CD14-positive monocyte (primary cell): Measurements from ENCODE around the gene ATXN7L1. TPM values are rescaled to one million over a fixed set of nuclear protein-coding genes. Genes with fewer than 3 reads are reported as not detected.

Experiments
- DNase-seq, 3 donors: peaks; one replicate each; pipeline ENCODE4 v3.0.0-alpha.2; 2011 to 2022
- H2AFZ ChIP-seq: 2 replicates; pipeline ENCODE4 v1.6.0; 2012; ENCODE audit warnings: mild to moderate bottlenecking, low read depth, low read length, inconsistent platforms; ENCODE audit not compliant: insufficient read depth, poor library complexity, severe bottlenecking
- H3K27ac ChIP-seq, 2 donors: 1 replicate in 1 of 2; 2 replicates in 1 of 2; pipeline ENCODE4 v1.5.1; 2012 to 2013; ENCODE audit warnings: low read length in 2 of 2, control low read depth in 1 of 2, inconsistent platforms in 1 of 2, low read depth in 1 of 2, mild to moderate bottlenecking in 1 of 2
- H3K27me3 ChIP-seq, 2 donors: one replicate each; pipeline versions ENCODE4 v1.6.0 to v1.6.1; 2011 to 2013; ENCODE audit warnings: low read length in 2 of 2; ENCODE audit not compliant: control insufficient read depth in 2 of 2, insufficient read depth in 2 of 2
- H3K36me3 ChIP-seq, 2 donors: replicated peaks in 1 of 2; 1 replicate in 1 of 2; 2 replicates in 1 of 2; pipeline versions ENCODE4 v1.5.1 to v1.6.1; 2012 to 2013; ENCODE audit warnings: low read length in 2 of 2, control low read depth in 1 of 2, inconsistent platforms in 1 of 2, mild to moderate bottlenecking in 1 of 2; ENCODE audit not compliant: insufficient read depth in 2 of 2, control insufficient read depth in 1 of 2
- H3K4me1 ChIP-seq, 2 donors: 1 replicate in 1 of 2; 2 replicates in 1 of 2; pipeline versions ENCODE4 v1.5.1 to v1.6.1; 2012 to 2013; ENCODE audit warnings: low read length in 2 of 2, control low read depth in 1 of 2, inconsistent platforms in 1 of 2, mild to moderate bottlenecking in 1 of 2, moderate library complexity in 1 of 2; ENCODE audit not compliant: insufficient read depth in 2 of 2, control insufficient read depth in 1 of 2
- H3K4me2 ChIP-seq: replicated peaks from 2 replicates; pipeline ENCODE3; 2012; ENCODE audit warnings: low read length, moderate library complexity, mild to moderate bottlenecking; ENCODE audit not compliant: poor library complexity, severe bottlenecking; ENCODE audit errors: extremely low read depth
- H3K4me3 ChIP-seq, 3 experiments: fragments of 200-600 bp in 1 of 3; sonication (generic) in 1 of 3; replicated peaks in 1 of 3; 1 replicate in 2 of 3; 2 replicates in 1 of 3; pipeline ENCODE4 v1.5.1; 2011 to 2013; ENCODE audit warnings: low read length in 3 of 3, mild to moderate bottlenecking in 3 of 3, control low read depth in 2 of 3, low read depth in 2 of 3, inconsistent platforms in 1 of 3, moderate library complexity in 1 of 3
- H3K79me2 ChIP-seq: 2 replicates; pipeline ENCODE4 v1.6.0; 2012; ENCODE audit warnings: mild to moderate bottlenecking, control low read depth, inconsistent platforms, low read length, moderate library complexity; ENCODE audit not compliant: insufficient read depth
- H3K9ac ChIP-seq: 2 replicates; pipeline ENCODE4 v1.6.0; 2017; ENCODE audit warnings: low read length, mild to moderate bottlenecking; ENCODE audit not compliant: insufficient read depth, poor library complexity, severe bottlenecking
- H3K9me3 ChIP-seq, 2 donors: replicated peaks in 1 of 2; 1 replicate in 1 of 2; 2 replicates in 1 of 2; pipeline versions ENCODE4 v1.5.1 to v1.6.1; 2012 to 2013; ENCODE audit warnings: low read length in 2 of 2, control low read depth in 1 of 2; ENCODE audit not compliant: control insufficient read depth in 1 of 2, insufficient read depth in 1 of 2
- H4K20me1 ChIP-seq: 2 replicates; pipeline ENCODE4 v1.6.0; 2012; ENCODE audit warnings: mild to moderate bottlenecking, low read length, control low read depth, moderate library complexity; ENCODE audit not compliant: insufficient read depth
- H3K27ac Mint-ChIP-seq, 7 donors: one replicate each; pipeline ENCODE4 v1.8.0; 2020; ENCODE audit warnings: mild to moderate bottlenecking in 7 of 7, mixed read lengths in 7 of 7, moderate library complexity in 6 of 7, inconsistent platforms in 2 of 7
- H3K27me3 Mint-ChIP-seq, 3 donors: one replicate each; pipeline ENCODE4 v1.8.0; 2021 to 2022; ENCODE audit warnings: low read depth in 3 of 3, mild to moderate bottlenecking in 3 of 3, mixed read lengths in 3 of 3, moderate library complexity in 3 of 3, inconsistent platforms in 1 of 3
- H3K36me3 Mint-ChIP-seq, 2 donors: one replicate each; pipeline ENCODE4 v1.8.0; 2020; ENCODE audit warnings: mixed read lengths in 2 of 2, inconsistent platforms in 1 of 2, mild to moderate bottlenecking in 1 of 2
- H3K4me1 Mint-ChIP-seq: one replicate; pipeline ENCODE4 v1.8.0; 2020; ENCODE audit warnings: mild to moderate bottlenecking, mixed read lengths
- H3K4me3 Mint-ChIP-seq, 2 donors: one replicate each; pipeline ENCODE4 v1.8.0; 2020; ENCODE audit warnings: mild to moderate bottlenecking in 2 of 2, mixed read lengths in 2 of 2, moderate library complexity in 1 of 2
- H3K9me3 Mint-ChIP-seq, 7 donors: one replicate each; pipeline ENCODE4 v1.8.0; 2020 to 2022; ENCODE audit warnings: mixed read lengths in 7 of 7, mild to moderate bottlenecking in 6 of 7, moderate library complexity in 6 of 7, inconsistent platforms in 2 of 7
- WGBS: methylation state at CpG from one replicate; pipeline ENCODE4 v1.1.5; 2013; ENCODE audit warnings: missing lambda C conversion rate; ENCODE audit not compliant: insufficient coverage; 5-methylcytosine and 5-hydroxymethylcytosine counted together
- intact Hi-C, 2 donors: fragments of 100-400 bp; cut with micrococcal nuclease; formaldehyde crosslinking; loops; one replicate each; pipeline versions ENCODE4 v1.15.0 to v1.15.1; 2023
- polyA plus RNA-seq, 3 donors: library from polyadenylated mRNA; depleted of rRNA in 1 of 3; unstranded in 2 of 3; stranded (reverse) in 1 of 3; fragments of 300-500 nt in 2 of 3; fragments of >200 nt in 1 of 3; fragmentation: Illumina TruSeq in 2 of 3; gene quantifications; 1 replicate in 2 of 3; 2 replicates in 1 of 3; pipeline ENCODE4 v1.2.3, GENCODE V29; 2012 to 2021
- TF ChIP-seq, protein P1 (sequence below): fragments of 200-600 bp; IDR thresholded peaks from one replicate; pipeline ENCODE4 v1.8.0; 2022; ENCODE audit warnings: antibody characterized with exemption, mild to moderate bottlenecking

ATXN7L1 gene
- polyA plus RNA-seq, 3 donors, result 4.5 to 12.2 (median 11.2) TPM

- H3K9me3 Mint-ChIP-seq, result no peaks in the 10 kb centered on the region
- Histone ChIP-seq H3K4me1 (peaks cover 32 to 38% of the 10 kb centered on the region in 2 donors), H3K27ac (peak overlapping the region in 1 of 2 donors; percentile 79), H3K4me2 (peak overlapping the region; percentile 58), H3K27me3 (no peaks in the 10 kb centered on the region), H3K9me3 (no peaks in the 10 kb centered on the region), H3K4me3 (no peak overlapping the region), H2AFZ (no peak overlapping the region), H4K20me1 (no peaks in the 10 kb centered on the region), H3K9ac (no peak overlapping the region), H3K79me2 (no peaks in the 10 kb centered on the region), H3K36me3 (no peaks in the 10 kb centered on the region)
- H3K27me3 Mint-ChIP-seq, result peaks cover 0 to 3% (median 2%) of the 10 kb centered on the region in 3 donors
- no CpG with 5 or more reads among the region's 6 CpGs for WGBS
- H3K4me1 Mint-ChIP-seq, result peaks cover 40% of the 10 kb centered on the region
- peak overlapping the region in 6 of 7 donors; percentile 83 to 94 (median 92) for H3K27ac Mint-ChIP-seq
- intact Hi-C loops, result no loop called here
- H3K4me3 Mint-ChIP-seq, result no peak overlapping the region
- TF ChIP-seq, protein P1, sequence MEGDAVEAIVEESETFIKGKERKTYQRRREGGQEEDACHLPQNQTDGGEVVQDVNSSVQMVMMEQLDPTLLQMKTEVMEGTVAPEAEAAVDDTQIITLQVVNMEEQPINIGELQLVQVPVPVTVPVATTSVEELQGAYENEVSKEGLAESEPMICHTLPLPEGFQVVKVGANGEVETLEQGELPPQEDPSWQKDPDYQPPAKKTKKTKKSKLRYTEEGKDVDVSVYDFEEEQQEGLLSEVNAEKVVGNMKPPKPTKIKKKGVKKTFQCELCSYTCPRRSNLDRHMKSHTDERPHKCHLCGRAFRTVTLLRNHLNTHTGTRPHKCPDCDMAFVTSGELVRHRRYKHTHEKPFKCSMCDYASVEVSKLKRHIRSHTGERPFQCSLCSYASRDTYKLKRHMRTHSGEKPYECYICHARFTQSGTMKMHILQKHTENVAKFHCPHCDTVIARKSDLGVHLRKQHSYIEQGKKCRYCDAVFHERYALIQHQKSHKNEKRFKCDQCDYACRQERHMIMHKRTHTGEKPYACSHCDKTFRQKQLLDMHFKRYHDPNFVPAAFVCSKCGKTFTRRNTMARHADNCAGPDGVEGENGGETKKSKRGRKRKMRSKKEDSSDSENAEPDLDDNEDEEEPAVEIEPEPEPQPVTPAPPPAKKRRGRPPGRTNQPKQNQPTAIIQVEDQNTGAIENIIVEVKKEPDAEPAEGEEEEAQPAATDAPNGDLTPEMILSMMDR, result no peak
- H3K36me3 Mint-ChIP-seq, result peaks cover 12 to 17% of the 10 kb centered on the region in 2 donors
- DNase-seq, result no peak
Measured at GRCh38 chr7:105816954-105817615, 59.3 kb downstream of the ATXN7L1 start.

DNA sequence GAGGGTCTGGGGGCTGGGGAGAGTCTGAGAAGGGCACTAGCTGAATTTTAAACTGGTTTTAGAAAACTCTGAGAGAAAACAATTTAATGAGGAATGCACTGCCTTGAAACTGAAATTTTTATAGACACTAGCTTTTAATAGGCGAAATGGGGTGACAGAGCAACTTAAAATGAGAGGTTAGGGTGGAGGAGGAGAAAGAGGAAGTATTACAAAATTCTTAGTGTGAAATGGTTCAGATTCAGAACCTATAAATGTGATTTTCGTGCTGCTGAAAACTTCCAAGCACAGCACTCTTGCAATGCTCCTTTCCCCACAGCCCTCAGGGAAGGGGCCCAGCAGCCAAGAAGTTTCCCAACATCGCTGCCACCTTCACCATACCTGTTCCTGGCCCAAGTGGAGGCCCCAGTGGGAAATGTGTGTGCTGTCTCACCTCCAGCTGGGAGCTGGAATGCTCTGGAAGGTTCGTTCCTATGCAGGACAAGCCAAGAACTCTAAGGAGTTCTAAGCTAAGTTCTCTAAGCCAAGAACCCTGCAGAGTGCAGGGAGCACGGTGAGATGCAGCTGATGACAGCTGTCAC is 60.0 kb downstream of the ATXN7L1 start:
- peaks cover 44% of the 10 kb centered on the region for H3K4me1 Mint-ChIP-seq
- H3K27me3 Mint-ChIP-seq, result peaks cover 0 to 3% (median 2%) of the 10 kb centered on the region in 3 donors
- TF ChIP-seq, protein P1, result no peak
- peak overlapping the region; percentile 45 to 78 for H3K4me3 Mint-ChIP-seq
- WGBS, result 17% methylated on average over 2 of the region's 5 CpGs
- Histone ChIP-seq H3K27ac (peak overlapping the region; percentile 62 to 79), H3K4me3 (peak overlapping the region in 1 of 3 experiments; percentile 46), H3K9ac (no peak overlapping the region), H3K9me3 (no peaks in the 10 kb centered on the region), H3K79me2 (no peaks in the 10 kb centered on the region), H2AFZ (peak overlapping the region; percentile 58), H3K4me1 (peaks cover 32 to 38% of the 10 kb centered on the region in 2 donors), H3K4me2 (peak overlapping the region; percentile 58), H4K20me1 (no peaks in the 10 kb centered on the region), H3K36me3 (no peaks in the 10 kb centered on the region), H3K27me3 (no peaks in the 10 kb centered on the region)
- no peaks in the 10 kb centered on the region for H3K9me3 Mint-ChIP-seq
- H3K27ac Mint-ChIP-seq, result peak overlapping the region; percentile 83 to 94 (median 92)
- DNase-seq, result peak; percentile 30 to 46 (median 44)
- intact Hi-C loops, result no loop called here
- peaks cover 12 to 17% of the 10 kb centered on the region in 2 donors for H3K36me3 Mint-ChIP-seq
